Prostate gland (tissue), 2 donors: ENCODE results near the gene FSIP1. TPM values are rescaled to one million over a fixed set of nuclear protein-coding genes. Genes with fewer than 3 reads are reported as not detected.

ENCODE experiments used
- DNase-seq: peaks from one replicate; pipeline ENCODE4 v3.0.0-alpha.2; 2019; ENCODE audit warnings: low spot score
- H3K27ac ChIP-seq, 2 donors: fragments of 200-600 bp; sonication (generic); 2 replicates each; pipeline ENCODE4 v1.5.1; 2017 to 2019
- H3K27me3 ChIP-seq: fragments of 200-600 bp; sonication (generic); replicated peaks from 2 replicates; pipeline ENCODE4 v1.5.1; 2019; ENCODE audit not compliant: insufficient read depth
- H3K36me3 ChIP-seq, 2 donors: fragments of 200-600 bp; sonication (generic); 1 replicate in 1 of 2; 2 replicates in 1 of 2; pipeline versions ENCODE4 v1.5.1 to v1.8.1; 2017 to 2019
- H3K4me1 ChIP-seq: fragments of 200-600 bp; sonication (generic); replicated peaks from 2 replicates; pipeline ENCODE4 v1.5.1; 2019
- H3K4me3 ChIP-seq, 2 donors: fragments of 200-600 bp; sonication (generic); 2 replicates each; pipeline ENCODE4 v1.5.1; 2017 to 2019
- H3K9me3 ChIP-seq: fragments of 200-600 bp; sonication (generic); 2 replicates; pipeline ENCODE4 v1.5.1; 2017
- POLR2A ChIP-seq: fragments of 450-650 bp; IDR thresholded peaks from one replicate; pipeline ENCODE4 v1.6.1; 2016; ENCODE audit warnings: antibody characterized with exemption, mild to moderate bottlenecking
- POLR2AphosphoS5 ChIP-seq: sonication (generic); formaldehyde crosslinking; IDR thresholded peaks from one replicate; pipeline ENCODE4 v1.6.1; 2017; ENCODE audit warnings: antibody characterized with exemption
- WGBS: methylation state at CpG from one replicate; pipeline ENCODE4 v1.1.5; 2018; 5-methylcytosine and 5-hydroxymethylcytosine counted together
- intact Hi-C: fragments of 100-400 bp; cut with DNase I; formaldehyde crosslinking; loops from one replicate; pipeline ENCODE4 v1.14.2; 2022
- total RNA-seq, 2 donors: library from RNA; depleted of rRNA; stranded (reverse); fragments of >200 nt; gene quantifications; one replicate each; pipeline ENCODE4 v1.1.0, GENCODE V29; 2016
- TF ChIP-seq, protein P1 (sequence below), 4 experiments: fragments of 200-600 bp in 2 of 4; fragments of 450-650 bp in 2 of 4; sonication (generic) in 2 of 4; IDR thresholded peaks; 1 replicate in 3 of 4; 2 replicates in 1 of 4; pipeline ENCODE4 v1.5.1; 2016 to 2019; ENCODE audit warnings: antibody characterized with exemption in 4 of 4, mild to moderate bottlenecking in 2 of 4, moderate library complexity in 2 of 4

FSIP1 gene
- total RNA-seq, 2 donors from 2014 or later = 1.6 to 2.3 TPM

- Histone ChIP-seq H3K27ac (no peak overlapping the region), H3K4me1 (no peaks in the 10 kb centered on the region), H3K36me3 (no peaks in the 10 kb centered on the region), H3K27me3 (no peaks in the 10 kb centered on the region), H3K9me3 (no peaks in the 10 kb centered on the region), H3K4me3 (no peak overlapping the region)
- 95% methylated on average over 5 of the region's 5 CpGs for WGBS
- no peak for DNase-seq
- TF ChIP-seq POLR2A = no peak
- TF ChIP-seq, protein P1, sequence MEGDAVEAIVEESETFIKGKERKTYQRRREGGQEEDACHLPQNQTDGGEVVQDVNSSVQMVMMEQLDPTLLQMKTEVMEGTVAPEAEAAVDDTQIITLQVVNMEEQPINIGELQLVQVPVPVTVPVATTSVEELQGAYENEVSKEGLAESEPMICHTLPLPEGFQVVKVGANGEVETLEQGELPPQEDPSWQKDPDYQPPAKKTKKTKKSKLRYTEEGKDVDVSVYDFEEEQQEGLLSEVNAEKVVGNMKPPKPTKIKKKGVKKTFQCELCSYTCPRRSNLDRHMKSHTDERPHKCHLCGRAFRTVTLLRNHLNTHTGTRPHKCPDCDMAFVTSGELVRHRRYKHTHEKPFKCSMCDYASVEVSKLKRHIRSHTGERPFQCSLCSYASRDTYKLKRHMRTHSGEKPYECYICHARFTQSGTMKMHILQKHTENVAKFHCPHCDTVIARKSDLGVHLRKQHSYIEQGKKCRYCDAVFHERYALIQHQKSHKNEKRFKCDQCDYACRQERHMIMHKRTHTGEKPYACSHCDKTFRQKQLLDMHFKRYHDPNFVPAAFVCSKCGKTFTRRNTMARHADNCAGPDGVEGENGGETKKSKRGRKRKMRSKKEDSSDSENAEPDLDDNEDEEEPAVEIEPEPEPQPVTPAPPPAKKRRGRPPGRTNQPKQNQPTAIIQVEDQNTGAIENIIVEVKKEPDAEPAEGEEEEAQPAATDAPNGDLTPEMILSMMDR (IDR thresholded peaks at IDR 0.05) = no peak
- TF ChIP-seq POLR2AphosphoS5 = no peak
- intact Hi-C loops = no loop called here
Observed at GRCh38 chr15:39697509-39697908, 85.1 kb downstream of the FSIP1 start.

DNA sequence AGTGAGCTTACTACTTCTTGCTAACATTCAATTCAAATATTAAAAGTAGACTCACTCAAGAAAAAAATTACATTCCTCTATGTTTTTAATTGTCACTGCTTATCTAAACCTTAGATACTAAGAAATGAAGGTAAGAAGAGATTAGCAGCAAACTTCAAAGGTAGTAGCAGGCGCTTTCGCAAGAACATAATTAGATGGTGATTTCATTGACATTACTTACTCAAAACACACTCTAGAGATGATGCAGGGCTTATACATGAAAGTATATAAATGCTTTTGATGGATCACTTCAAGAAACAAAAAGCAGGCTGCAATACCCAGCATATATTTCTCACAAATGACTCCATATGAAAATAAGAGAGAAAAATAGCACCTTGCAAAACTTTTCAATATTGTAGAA lies 86.8 kb downstream of the FSIP1 start:
- no peak overlapping the region for H3K27ac ChIP-seq
- H3K27me3 ChIP-seq = no peaks in the 10 kb centered on the region
- H3K4me1 ChIP-seq = no peaks in the 10 kb centered on the region
- H3K9me3 ChIP-seq = no peaks in the 10 kb centered on the region
- no peaks in the 10 kb centered on the region for H3K36me3 ChIP-seq
- TF ChIP-seq, protein P1 (IDR thresholded peaks at IDR 0.05) = no peak
- no peak for TF ChIP-seq POLR2AphosphoS5
- no peak for DNase-seq
- no peak overlapping the region for H3K4me3 ChIP-seq
- intact Hi-C loops = no loop called here
- 98% methylated on average over 2 of the region's 2 CpGs for WGBS

DNA sequence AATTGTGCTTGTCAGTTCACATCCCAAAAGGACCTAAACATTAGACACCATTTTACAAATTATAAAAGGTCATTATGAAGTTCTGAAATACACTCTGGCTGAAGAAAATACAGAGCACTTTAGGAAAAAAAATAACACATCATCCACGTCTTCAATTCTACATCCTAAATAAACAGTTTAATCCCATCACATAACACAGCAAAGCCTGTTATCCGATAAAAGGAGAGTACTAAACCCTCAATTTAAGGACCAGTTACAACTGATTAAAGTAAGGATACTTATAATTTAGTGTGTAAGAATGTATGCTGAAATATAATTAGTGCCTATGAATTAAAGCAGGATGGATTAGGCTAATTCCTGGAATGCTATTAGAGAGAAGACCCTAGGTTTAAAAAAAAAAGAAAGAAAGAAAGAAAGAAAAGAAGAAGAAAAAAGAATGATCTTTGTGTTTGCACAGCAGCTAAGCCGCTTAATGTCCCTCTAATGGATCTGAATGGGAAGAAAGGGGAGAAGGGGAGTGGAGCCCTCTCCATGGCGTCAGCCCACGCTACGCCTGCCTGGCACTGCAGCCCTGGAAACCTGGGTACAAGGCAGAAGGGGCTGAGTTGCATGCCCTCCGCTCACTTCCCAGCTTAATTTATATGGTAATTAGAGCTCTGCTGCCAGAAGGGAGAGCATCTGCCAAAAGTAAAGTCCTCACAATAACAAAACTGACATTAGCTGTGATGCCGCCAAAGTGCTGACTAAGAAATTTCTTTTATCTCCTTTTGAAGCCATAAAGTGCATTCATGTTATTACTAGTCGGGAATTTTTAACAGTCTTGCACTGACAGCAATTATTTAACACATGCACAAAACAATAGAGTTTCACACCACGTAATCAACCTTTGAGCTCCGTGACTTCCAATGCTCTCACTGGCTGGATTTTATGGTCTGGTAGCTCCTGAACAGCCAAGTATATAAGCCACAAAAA lies 90.0 kb downstream of the FSIP1 start:
- no peak overlapping the region for H3K4me3 ChIP-seq
- TF ChIP-seq POLR2AphosphoS5 (no peak), POLR2A (no peak)
- TF ChIP-seq, protein P1 (IDR thresholded peaks at IDR 0.05) = no peak
- no peak for DNase-seq
- no peaks in the 10 kb centered on the region for H3K36me3 ChIP-seq
- intact Hi-C loops = no loop called here
- no peaks in the 10 kb centered on the region for H3K27me3 ChIP-seq
- H3K9me3 ChIP-seq = no peaks in the 10 kb centered on the region
- no peak overlapping the region for H3K27ac ChIP-seq
- 24% methylated on average over 11 of the region's 11 CpGs for WGBS
- H3K4me1 ChIP-seq = no peaks in the 10 kb centered on the region

DNA sequence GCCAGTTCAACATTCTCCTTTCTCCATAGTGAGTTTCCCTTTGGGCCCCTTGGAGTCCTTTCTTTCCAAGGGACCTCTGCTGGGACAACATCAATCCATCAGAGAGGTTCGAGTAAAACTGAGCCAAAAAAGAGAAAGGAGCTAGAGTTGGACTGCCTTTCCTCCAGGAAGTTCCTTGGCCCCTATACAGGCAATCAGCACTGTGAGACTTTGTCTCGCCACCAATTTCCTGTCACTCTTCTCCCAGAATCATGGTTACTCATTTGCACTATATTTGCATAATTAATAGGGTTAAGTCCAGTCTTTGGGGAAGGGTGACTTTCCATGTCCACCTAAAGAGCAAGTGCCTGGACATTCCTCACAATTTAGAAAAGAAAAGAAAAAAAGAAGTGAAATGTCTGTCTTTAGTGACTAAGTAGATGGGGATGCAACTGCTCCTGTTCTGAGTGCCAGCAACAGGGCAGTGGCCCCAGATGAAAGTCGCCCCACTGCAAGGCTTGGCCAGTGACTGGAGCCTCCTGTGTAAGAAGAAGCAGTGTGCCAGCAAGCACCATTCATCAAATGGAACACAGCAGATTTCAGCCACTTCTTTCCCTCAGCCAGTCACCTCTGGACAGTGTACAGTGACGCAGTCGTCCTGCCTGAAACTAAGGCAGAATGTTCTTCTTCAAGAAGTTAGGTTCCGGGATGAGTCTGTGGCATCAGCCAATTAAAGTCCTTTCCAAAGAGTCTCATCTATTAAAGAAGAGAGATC lies 91.6 kb downstream of the FSIP1 start:
- no peak for DNase-seq
- H3K4me3 ChIP-seq = no peak overlapping the region
- intact Hi-C loops = no loop called here
- TF ChIP-seq, protein P1 (IDR thresholded peaks at IDR 0.05) = no peak
- TF ChIP-seq POLR2AphosphoS5 (no peak), POLR2A (no peak)
- WGBS = 75% methylated on average over 6 of the region's 6 CpGs
- H3K36me3 ChIP-seq = no peaks in the 10 kb centered on the region
- no peaks in the 10 kb centered on the region for H3K27me3 ChIP-seq
- no peak overlapping the region for H3K27ac ChIP-seq
- no peaks in the 10 kb centered on the region for H3K4me1 ChIP-seq
- H3K9me3 ChIP-seq = no peaks in the 10 kb centered on the region
